HG03521 (cell line): ENCODE results near the gene PLXNA1.

Experiments
- ATAC-seq: cut with Tn5 transposase; IDR thresholded peaks from one replicate; pipeline ENCODE4 v1.9.1; 2021; ENCODE audit warnings: mild to moderate bottlenecking, moderate library complexity; ENCODE audit not compliant: unreplicated experiment

The PLXNA1 gene

GRCh38 chr3:126982471-126983175 is at the start of gene PLXNA1:
TSS of gene PLXNA1 (plus strand) at chr3:126983115. CDS start at chr3:126988594, 5,479 bp downstream.
- ATAC-seq = peak; percentile 73

- ATAC-seq = no peak
These were observed 48.8 kb upstream of the PLXNA1 start for GRCh38 chr3:126934031-126934531.

- no peak for ATAC-seq
These were observed 47.9 kb upstream of the PLXNA1 start for GRCh38 chr3:126934991-126935390.

GRCh38 chr3:126935756-126936509 is 47.0 kb upstream of the PLXNA1 start:
- no peak for ATAC-seq

- no peak for ATAC-seq
These were observed 46.0 kb upstream of the PLXNA1 start for GRCh38 chr3:126936853-126937425.

GRCh38 chr3:126937533-126937932 is 45.4 kb upstream of the PLXNA1 start:
- no peak for ATAC-seq

- ATAC-seq = no peak
These were observed 44.9 kb upstream of the PLXNA1 start for GRCh38 chr3:126937973-126938372.

GRCh38 chr3:126938520-126939337 is 44.2 kb upstream of the PLXNA1 start:
- no peak for ATAC-seq

- ATAC-seq = no peak
These were observed 43.6 kb upstream of the PLXNA1 start for GRCh38 chr3:126939338-126939718.

- no peak for ATAC-seq
These were observed 43.2 kb upstream of the PLXNA1 start for GRCh38 chr3:126939733-126940132.

- no peak for ATAC-seq
These were observed 41.1 kb upstream of the PLXNA1 start for GRCh38 chr3:126941721-126942270.

GRCh38 chr3:126944089-126944965 is 38.6 kb upstream of the PLXNA1 start:
- no peak for ATAC-seq

GRCh38 chr3:126945171-126945721 is 37.7 kb upstream of the PLXNA1 start:
- no peak for ATAC-seq

- no peak for ATAC-seq
These were observed 37.0 kb upstream of the PLXNA1 start for GRCh38 chr3:126945891-126946290.

GRCh38 chr3:126946405-126946804 is 36.5 kb upstream of the PLXNA1 start:
- no peak for ATAC-seq

- ATAC-seq = no peak
These were observed 35.5 kb upstream of the PLXNA1 start for GRCh38 chr3:126947429-126947828.

- ATAC-seq = no peak
These were observed 33.9 kb upstream of the PLXNA1 start for GRCh38 chr3:126948980-126949535.

GRCh38 chr3:126951561-126951960 is 31.4 kb upstream of the PLXNA1 start:
- ATAC-seq = no peak
